K562 (cell line): ENCODE measurements around the gene TMEM273. TPM values are rescaled to one million over a fixed set of nuclear protein-coding genes. Genes with fewer than 3 reads are reported as not detected.

Experiments used
- ARID1B ChIP-seq: fragments of 450-650 bp; IDR thresholded peaks from 2 replicates; pipeline ENCODE4 v1.6.1; 2016; ENCODE audit warnings: antibody characterized with exemption, mild to moderate bottlenecking, inconsistent platforms
- CBFB ChIP-seq: sonication (generic); formaldehyde crosslinking; IDR thresholded peaks from 2 replicates; pipeline ENCODE4 v1.4.0; 2020; ENCODE audit warnings: mild to moderate bottlenecking, missing genetic modification reagents
- CREB1 ChIP-seq, 2 experiments: sonication (generic) in 1 of 2; formaldehyde crosslinking in 1 of 2; IDR thresholded peaks; 2 replicates each; pipeline versions ENCODE4 v1.6.1 to v1.8.0; 2012 to 2022; ENCODE audit warnings: inconsistent platforms in 1 of 2, mild to moderate bottlenecking in 1 of 2, missing genetic modification reagents in 1 of 2, moderate library complexity in 1 of 2
- ELF2 ChIP-seq: fragments of 250-450 bp; sonication (Bioruptor Pico); IDR thresholded peaks from 2 replicates; pipeline ENCODE4 v1.5.0; 2021; ENCODE audit warnings: mild to moderate bottlenecking
- EP300 ChIP-seq: IDR thresholded peaks from 2 replicates; pipeline ENCODE4 v1.6.1; 2012; ENCODE audit warnings: low read length, improper control_type of control experiment
- JUN ChIP-seq, 2 experiments: sonication (generic) in 1 of 2; formaldehyde crosslinking in 1 of 2; IDR thresholded peaks; 2 replicates each; pipeline versions ENCODE4 v1.6.1 to v1.8.0; 2012 to 2022; ENCODE audit warnings: borderline replicate concordance in 2 of 2, mild to moderate bottlenecking in 2 of 2, improper control_type of control experiment in 1 of 2, low read depth in 1 of 2, low read length in 1 of 2, missing genetic modification reagents in 1 of 2
- MAZ ChIP-seq, 2 experiments: fragments of 450-650 bp in 1 of 2; sonication (generic) in 1 of 2; formaldehyde crosslinking; IDR thresholded peaks in 1 of 2; conservative IDR thresholded peaks in 1 of 2; 2 replicates each; pipeline versions ENCODE4 v1.4.0 to v1.5.0; 2020; ENCODE audit warnings: mild to moderate bottlenecking in 1 of 2, missing genetic modification reagents in 1 of 2
- MCM3 ChIP-seq: fragments of 450-650 bp; IDR thresholded peaks from 2 replicates; pipeline ENCODE4 v1.6.1; 2016
- MXD1 ChIP-seq: fragments of 250-450 bp; sonication (Bioruptor Pico); IDR thresholded peaks from 2 replicates; pipeline ENCODE4 v1.8.0; 2021; ENCODE audit warnings: borderline replicate concordance, mild to moderate bottlenecking, moderate library complexity; ENCODE audit not compliant: poor library complexity, severe bottlenecking
- NELFE ChIP-seq: IDR thresholded peaks from 2 replicates; pipeline ENCODE4 v1.6.1; 2011; ENCODE audit warnings: mild to moderate bottlenecking; ENCODE audit not compliant: insufficient read depth, insufficient read length
- NFE2 ChIP-seq: IDR thresholded peaks from 2 replicates; pipeline ENCODE4 v1.6.1; 2014; ENCODE audit warnings: antibody characterized with exemption, low read depth
- PML ChIP-seq: IDR thresholded peaks from 2 replicates; pipeline ENCODE4 v1.6.1; 2012; ENCODE audit warnings: low read length, inconsistent platforms
- PTBP1 ChIP-seq: fragments of 200-400 bp; formaldehyde crosslinking; IDR thresholded peaks from 2 replicates; pipeline ENCODE4 v1.6.1; 2017; ENCODE audit warnings: low read depth, low read length
- RAD51 ChIP-seq: fragments of 450-650 bp; IDR thresholded peaks from 2 replicates; pipeline ENCODE4 v1.7.1; 2016; ENCODE audit warnings: low read depth, mild to moderate bottlenecking, borderline replicate concordance
- RCOR1 ChIP-seq, 2 experiments: IDR thresholded peaks; 2 replicates each; pipeline ENCODE4 v1.6.1; 2012; ENCODE audit warnings: low read depth in 2 of 2, low read length in 2 of 2, borderline replicate concordance in 1 of 2, improper control_type of control experiment in 1 of 2
- RHOXF2B ChIP-seq: fragments of 250-450 bp; sonication (Bioruptor Pico); conservative IDR thresholded peaks from 2 replicates; pipeline ENCODE4 v1.5.1; 2021
- SIRT6 ChIP-seq: IDR thresholded peaks from one replicate; pipeline ENCODE4 v1.6.1; 2012; ENCODE audit warnings: low read depth, mild to moderate bottlenecking, control low read depth, inconsistent platforms, low read length, moderate library complexity
- SMARCA5 ChIP-seq: fragments of 450-650 bp; IDR thresholded peaks from 2 replicates; pipeline ENCODE4 v1.6.1; 2016
- TCFL5 ChIP-seq: fragments of 250-450 bp; sonication (Bioruptor Pico); conservative IDR thresholded peaks from 2 replicates; pipeline ENCODE4 v1.6.1; 2021; ENCODE audit warnings: mild to moderate bottlenecking, moderate library complexity, matching md5 sums
- WHSC1 ChIP-seq: IDR thresholded peaks from one replicate; pipeline ENCODE4 v1.6.1; 2012; ENCODE audit warnings: low read length, control low read depth, inconsistent platforms
- ZBTB11 ChIP-seq, 3 experiments: fragments of 200-800 bp in 1 of 3; fragments of 250-450 bp in 1 of 3; fragments of 450-650 bp in 1 of 3; sonication (Bioruptor Pico) in 1 of 3; sonication (Bioruptor generic) in 1 of 3; formaldehyde crosslinking in 1 of 3; IDR thresholded peaks; 2 replicates each; pipeline versions ENCODE4 v1.6.1 to v1.8.0; 2016 to 2022; ENCODE audit warnings: mild to moderate bottlenecking in 2 of 3, missing genetic modification characterization in 2 of 3, missing compliant biosample characterization in 1 of 3, moderate library complexity in 1 of 3
- ZC3H4 ChIP-seq: sonication (generic); formaldehyde crosslinking; IDR thresholded peaks from 2 replicates; pipeline ENCODE4 v1.9.0; 2021; ENCODE audit warnings: missing genetic modification reagents, borderline replicate concordance
- ZNF174 ChIP-seq: fragments of 250-450 bp; sonication (Bioruptor Pico); IDR thresholded peaks from 2 replicates; pipeline ENCODE4 v1.4.0; 2020; ENCODE audit warnings: mild to moderate bottlenecking
- ZNF217 ChIP-seq: sonication (generic); formaldehyde crosslinking; IDR thresholded peaks from 2 replicates; pipeline ENCODE4 v1.8.0; 2022; ENCODE audit warnings: mild to moderate bottlenecking, missing genetic modification reagents
- ZNF589 ChIP-seq: fragments of 200-800 bp; sonication (Bioruptor generic); IDR thresholded peaks from 2 replicates; pipeline ENCODE4 v1.6.1; 2016; ENCODE audit warnings: low read depth, missing genetic modification characterization, missing compliant biosample characterization
- ZNF778 ChIP-seq: fragments of 450-650 bp; formaldehyde crosslinking; IDR thresholded peaks from 2 replicates; pipeline ENCODE4 v1.4.0; 2020; ENCODE audit warnings: mild to moderate bottlenecking, moderate library complexity
- polyA plus RNA-seq, 8 experiments: library from polyadenylated mRNA; depleted of rRNA in 4 of 8; stranded (reverse) in 5 of 8; unstranded in 3 of 8; fragments of >200 nt; fragmentation: Nextera tagmentation in 2 of 8; fragmentation: Illumina TruSeq in 1 of 8; extraction: Ambion mirVana in 2 of 8; extraction: Trizol in 1 of 8; gene quantifications; 2 replicates each; pipeline versions ENCODE4 v1.2.1 to v1.2.3, GENCODE V29; 2011 to 2014; ENCODE audit warnings: inconsistent platforms in 1 of 8, missing spikeins in 1 of 8
- total RNA-seq, 7 experiments: library from RNA; depleted of rRNA in 6 of 7; stranded (reverse); fragments of >200 nt in 6 of 7; fragmentation: Illumina TruSeq in 2 of 7; extraction: Trizol in 2 of 7; gene quantifications; 2 replicates each; pipeline versions ENCODE4 v1.2.1 to v1.2.3, GENCODE V29; 2011 to 2021; ENCODE audit warnings: low replicate concordance in 1 of 7

Gene TMEM273
- total and polyA plus RNA-seq, 9 of the 15 experiments (the other 6 are each of a cell fraction or from before 2014, with no cell fraction given): 39.2 to 131 (median 95.6) TPM

- TF ChIP-seq RHOXF2B (CRISPR knock-in tag) (no peak), ZBTB11 (CRISPR knock-in tag; IDR thresholded peaks at IDR 0.05) (no peak), RAD51 (no peak), NELFE (no peak), PML (no peak), SIRT6 (no peak), MCM3 (no peak), ELF2 (CRISPR knock-in tag) (peak; percentile 51; the same call in 1 of the 2 replicates), ZNF174 (CRISPR knock-in tag) (no peak), ARID1B (no peak), ZNF217 (CRISPR knock-in tag) (no peak), RCOR1 (IDR thresholded peaks at IDR 0.05; ENCODE audit: borderline replicate concordance in 1 of 2, low read depth in 2 of 2, low read length in 2 of 2) (no peak), ZNF589 (CRISPR knock-in tag) (0 out of 2 replicates have a peak, but pooled peaks have one; percentile 1), EP300 (peak; percentile 1; the same call in 1 of the 2 replicates), SMARCA5 (0 out of 2 replicates have a peak, but pooled peaks have one; percentile 3), ZNF778 (CRISPR knock-in tag) (no peak), PTBP1 (no peak), WHSC1 (no peak), CBFB (no peak), TCFL5 (CRISPR knock-in tag) (no peak), CREB1 (IDR thresholded peaks at IDR 0.05) (no peak), CREB1 (CRISPR knock-in tag; IDR thresholded peaks at IDR 0.05) (no peak), JUN (IDR thresholded peaks at IDR 0.05; ENCODE audit: borderline replicate concordance, low read depth, low read length) (no peak), JUN (CRISPR knock-in tag; IDR thresholded peaks at IDR 0.05; ENCODE audit: borderline replicate concordance) (no peak), NFE2 (no peak), ZC3H4 (CRISPR knock-in tag) (no peak), MXD1 (no peak), MAZ (CRISPR knock-in tag; conservative IDR thresholded peaks at IDR 0.05 in 1 of 2, IDR thresholded peaks at IDR 0.05 in 1 of 2) (peak; percentile 23 to 35; a peak in 1 of 4 replicates)
Measured at GRCh38 chr10:49184642-49185111, 3.5 kb downstream of the TMEM273 start (continued).
